NCI-H2081 (cell line): ENCODE measurements around the gene PEX14.
"Not testable (repeated sequence)": the region's sequence is repeated elsewhere in the genome, so short reads cannot be mapped to it uniquely, and the experiment has no call there.

Experiments
- DNase-seq, 2 experiments: peaks; one replicate each; lab custom pipeline; 2025; lab: John Stamatoyannopoulos, UW

Gene PEX14

DNA sequence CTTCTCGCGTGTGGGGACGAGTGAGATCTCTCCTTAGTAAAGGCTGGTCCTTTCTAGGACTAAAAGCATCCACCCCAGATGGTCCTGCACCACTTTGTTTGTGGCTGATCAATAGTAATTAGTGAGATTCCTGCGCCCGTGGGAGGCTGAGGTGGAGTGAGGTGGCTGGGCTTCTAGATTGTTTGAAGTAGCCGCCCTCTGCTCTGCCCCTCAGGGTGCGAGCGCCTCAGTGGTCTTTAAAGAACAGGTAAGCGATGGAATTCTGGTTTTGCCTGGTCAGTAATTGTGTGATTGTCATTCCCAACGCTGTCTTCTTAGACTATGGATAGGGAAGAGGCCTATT lies 20.7 kb downstream of the PEX14 start:
- DNase-seq = no peak

DNA sequence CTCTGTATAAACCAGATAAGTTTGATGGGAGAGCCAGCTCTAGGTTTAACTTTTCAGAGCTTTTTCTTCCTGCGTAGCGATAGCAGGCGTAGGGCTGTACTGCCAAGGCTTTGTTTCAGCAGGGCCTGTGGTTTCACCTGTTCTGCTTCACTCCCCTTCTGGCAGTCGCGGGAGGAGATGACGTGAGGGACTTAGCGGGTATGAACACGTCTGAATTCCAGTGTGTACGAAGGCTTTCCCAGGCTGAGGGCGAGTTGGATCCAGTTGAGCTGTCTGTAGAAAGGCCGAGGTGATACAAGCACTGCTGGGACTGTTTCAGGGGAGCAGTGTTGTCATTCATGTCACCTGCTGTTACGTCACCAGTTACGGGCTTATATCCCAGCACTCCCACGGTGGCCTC lies 21.2 kb downstream of the PEX14 start:
- DNase-seq = no peak

GRCh38 chr1:10497109-10497508 lies 22.4 kb downstream of the PEX14 start:
- DNase-seq = no peak

DNA sequence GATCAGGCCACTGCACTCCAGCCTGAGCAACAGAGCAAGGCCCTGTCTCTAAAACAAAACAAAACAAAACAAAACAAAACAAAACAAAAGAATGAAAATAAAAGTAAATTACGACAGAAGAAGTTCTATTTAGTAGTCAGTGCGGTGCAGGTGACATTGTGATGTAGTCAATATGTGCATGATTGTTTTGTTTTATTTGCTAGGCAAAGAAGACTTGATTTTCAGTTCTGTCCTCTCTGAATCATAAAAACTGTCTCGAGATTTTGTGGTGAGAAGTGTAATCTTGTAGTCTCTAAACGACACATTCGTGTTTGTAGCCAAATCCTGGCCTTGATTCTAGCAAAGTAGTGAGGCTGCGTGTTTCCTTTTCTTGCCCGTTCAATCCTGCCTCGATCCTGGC lies 23.5 kb downstream of the PEX14 start:
- DNase-seq = no peak

DNA sequence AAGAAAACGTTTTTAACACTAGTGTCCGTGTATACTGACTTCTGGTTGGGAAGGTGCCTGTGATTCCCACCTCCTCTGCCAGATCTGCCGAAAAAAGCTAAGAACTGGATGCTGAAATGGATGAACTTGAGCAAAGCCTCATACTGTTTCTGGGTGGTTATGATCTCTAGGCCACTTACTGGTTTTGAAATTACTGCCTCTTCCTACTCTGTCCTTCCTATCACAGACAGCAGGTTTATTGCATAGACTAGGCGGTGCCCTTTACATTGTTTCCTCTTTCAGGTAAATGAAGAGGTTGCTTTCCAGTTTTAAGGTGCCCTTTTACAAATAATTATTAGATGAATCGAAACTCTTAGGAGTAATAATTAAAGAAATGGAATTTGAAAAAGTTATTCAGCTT lies 27.5 kb downstream of the PEX14 start:
- DNase-seq = no peak

DNA sequence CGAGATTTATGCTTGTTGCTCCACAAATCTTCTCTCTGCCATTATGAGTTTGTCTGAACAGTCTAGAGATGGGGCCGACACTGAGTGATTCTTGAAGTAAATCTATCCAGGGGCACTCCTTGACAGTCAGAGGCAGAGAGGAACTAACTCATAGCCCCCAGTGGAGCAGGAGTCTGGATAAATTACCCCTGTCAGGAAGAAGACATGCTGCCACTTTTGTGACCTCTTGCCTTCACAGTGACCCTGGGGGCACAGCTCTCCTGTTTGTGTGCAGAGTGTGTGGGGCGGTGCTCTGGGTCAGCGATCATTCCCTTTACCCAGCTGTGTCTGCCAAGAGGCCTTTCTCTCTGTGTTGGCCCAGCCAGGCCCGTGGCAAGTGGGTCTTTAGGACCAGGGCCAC lies 29.5 kb downstream of the PEX14 start:
- no peak for DNase-seq

DNA sequence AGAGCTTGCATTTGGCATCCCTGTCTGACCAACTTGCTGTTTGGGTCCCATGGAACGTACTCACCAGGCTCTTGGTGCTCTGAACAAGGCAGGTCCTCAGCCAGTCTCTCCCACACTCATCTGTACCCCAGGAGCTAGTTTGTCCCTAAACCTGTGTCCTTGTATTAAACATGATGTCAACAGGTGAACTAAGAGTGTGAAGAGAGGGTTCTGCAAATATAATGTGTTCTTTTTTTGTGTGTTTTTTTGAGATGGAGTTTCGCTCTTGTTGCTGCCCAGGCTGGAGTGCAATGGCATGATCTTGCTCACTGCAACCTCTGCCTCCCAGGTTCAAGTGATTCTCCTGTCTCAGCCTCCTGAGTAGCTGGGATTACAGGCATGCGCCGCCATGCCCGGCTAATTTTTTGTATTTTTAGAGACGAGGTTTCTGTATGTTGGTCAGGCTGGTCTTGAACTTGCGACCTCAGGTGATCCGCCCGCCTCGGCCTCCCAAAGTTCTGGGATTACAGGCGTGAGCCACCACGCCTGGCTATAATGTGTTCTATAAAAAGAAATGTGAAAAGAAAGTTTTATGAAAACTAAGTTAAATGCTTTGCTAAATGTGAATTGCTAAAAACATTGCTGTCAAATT lies 31.4 kb downstream of the PEX14 start:
- not testable (repeated sequence) for DNase-seq

DNA sequence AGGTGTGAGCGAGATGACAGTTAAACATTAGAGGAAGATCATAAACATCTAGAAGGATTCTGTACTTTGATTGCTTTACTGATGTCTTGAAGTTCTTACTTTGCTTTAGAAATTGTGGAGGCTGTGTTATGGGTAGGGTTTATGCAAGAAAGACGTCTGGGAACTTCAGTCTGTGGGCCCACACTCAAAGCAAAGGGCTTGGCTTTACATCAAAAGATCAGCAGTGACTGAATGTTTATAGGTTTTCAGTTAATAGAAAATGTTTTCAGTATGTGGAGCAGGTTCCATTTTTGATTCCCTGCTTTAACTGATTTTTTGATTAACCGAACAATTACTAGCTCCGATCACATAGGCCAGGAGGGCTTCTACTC lies 31.9 kb downstream of the PEX14 start:
- DNase-seq = no peak

DNA sequence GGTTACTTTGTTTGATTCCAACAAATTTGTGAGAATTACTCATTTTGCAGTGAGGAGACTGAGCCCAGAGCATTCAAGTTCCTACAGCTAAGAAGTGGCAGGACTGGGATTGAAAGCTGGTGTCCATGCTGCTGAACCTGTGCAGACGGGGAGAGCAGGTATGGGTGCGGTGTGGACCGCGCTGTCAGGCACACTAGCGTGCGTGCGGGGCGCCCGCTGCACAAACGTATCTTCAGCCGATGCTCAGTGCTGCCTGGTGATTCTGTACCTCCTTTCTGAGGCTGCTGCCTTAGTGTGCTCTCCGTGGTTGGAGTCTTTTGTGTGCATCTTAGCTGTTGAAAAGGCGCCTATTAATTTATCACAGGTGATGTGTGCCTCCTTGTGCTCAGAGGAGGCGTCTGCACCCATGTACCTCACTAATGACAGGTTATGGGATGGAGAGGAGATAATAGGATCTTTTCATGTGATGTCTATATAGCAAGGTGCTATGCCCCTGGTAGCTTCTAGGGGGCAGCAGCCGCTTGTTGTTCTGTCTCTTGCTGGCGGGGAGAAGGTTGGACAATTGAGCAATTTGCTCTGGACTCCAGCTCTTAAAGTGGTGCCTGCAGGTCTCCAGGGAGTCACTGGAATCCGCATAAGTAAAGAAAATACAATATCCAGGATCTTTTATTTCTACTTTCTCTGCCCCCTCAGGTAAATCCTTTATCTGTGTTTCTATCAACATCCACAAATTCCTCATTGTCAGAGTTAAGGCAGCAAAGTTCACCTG lies 32.5 kb downstream of the PEX14 start:
- DNase-seq = peak; percentile 81 to 94

GRCh38 chr1:10508511-10508951 lies 33.8 kb downstream of the PEX14 start:
- peak; percentile 21 to 69 for DNase-seq

GRCh38 chr1:10509809-10510509 lies 35.2 kb downstream of the PEX14 start:
- DNase-seq = peak; percentile 14 to 62

DNA sequence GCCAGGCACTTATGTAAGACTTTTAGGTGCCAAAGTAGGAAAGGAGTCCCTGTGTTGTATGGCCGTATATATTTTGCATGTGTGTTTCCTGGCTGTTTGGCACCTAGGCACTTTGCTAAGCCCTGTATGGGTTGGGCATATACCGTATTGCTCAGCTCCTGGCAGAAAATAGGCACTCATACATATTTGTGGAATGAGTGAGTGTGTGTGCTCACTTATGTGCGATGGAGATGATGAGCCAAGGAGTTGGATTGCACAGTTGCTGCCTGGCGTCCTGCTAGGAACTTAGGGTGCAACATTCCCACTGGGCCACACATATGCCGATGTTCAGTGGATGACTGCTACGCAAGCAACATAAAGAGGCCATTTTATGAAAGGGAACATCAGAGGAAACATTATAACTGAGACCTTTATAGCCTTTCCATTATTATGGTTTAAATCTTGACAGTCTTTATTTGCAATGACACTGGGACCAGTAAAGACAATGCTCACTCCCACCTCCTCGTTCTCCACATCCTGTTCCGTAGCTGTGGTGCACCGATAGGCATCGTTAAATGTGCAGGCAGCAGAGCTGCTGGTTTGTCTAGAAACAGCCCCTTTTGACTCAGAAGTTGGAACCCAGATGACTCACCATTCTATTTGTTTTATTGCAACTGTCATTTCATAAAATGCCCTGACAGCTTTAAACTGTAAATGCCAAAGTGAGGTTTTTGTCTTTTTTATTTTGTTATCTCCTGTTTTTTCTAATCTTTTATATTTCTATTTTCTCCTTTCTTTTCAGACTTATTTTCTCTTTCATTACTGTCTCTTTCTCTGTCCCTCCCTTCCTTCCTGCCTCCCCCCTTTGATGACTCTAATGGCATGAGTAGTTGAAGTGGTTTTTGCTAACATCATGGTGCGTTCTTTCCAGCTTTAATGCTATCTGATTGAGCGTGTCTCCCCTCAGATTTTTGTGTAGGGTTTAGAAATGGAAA lies 36.1 kb downstream of the PEX14 start:
- DNase-seq = peak in 1 of 2 experiments; percentile 35

DNA sequence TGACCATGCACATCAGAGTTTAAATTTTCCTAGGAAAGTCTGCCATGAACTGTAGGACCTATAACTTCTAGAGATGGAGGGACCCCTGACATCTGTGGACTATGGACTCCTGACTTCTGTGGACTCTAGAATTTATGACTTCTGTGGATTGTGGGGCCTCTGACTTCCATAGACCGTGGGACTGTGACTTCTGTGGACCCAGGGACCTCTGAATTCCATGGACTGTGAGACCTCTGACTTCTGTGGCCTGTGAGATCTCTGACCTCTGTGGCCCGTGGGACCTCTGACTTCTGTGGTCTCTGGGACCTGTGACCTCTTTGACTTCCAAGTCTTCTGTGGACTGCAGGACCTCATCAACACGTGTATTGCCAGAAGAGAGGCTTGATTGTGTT lies 36.7 kb downstream of the PEX14 start:
- no peak for DNase-seq

GRCh38 chr1:10513199-10513598 lies 38.4 kb downstream of the PEX14 start:
- no peak for DNase-seq

GRCh38 chr1:10514490-10515235 lies 39.9 kb downstream of the PEX14 start:
- peak; percentile 37 to 76 for DNase-seq

DNA sequence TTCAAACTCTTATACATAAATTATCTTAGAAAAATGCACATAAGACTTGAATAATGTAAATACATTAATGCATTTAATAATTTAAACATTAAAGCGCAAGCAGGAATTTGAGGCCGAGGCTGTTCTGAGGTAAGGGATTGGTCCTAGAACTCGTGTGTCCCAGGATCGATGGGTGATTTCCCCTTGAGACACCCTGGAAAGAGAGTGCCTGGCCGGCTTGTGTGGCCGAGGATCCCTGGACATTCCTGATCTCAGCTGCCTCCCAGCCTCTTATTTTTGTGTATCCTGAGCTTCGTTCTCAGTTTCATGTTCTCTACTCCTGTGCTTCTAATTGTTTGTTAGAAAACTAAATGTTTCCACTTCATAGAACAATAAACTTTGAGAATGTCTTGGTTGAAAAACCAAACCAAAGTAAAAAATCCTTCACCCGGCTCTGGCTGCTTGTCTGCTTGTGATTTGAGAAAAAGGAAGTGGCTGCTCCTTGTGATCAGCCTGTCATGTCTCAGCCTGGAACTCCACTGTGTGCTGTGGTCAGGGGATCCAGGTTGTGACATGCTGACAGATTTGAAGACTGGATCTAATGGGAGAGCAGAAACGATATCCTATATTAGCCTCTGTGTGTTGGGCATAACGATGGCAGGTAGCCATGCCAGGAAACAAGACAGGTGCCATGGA lies 40.7 kb downstream of the PEX14 start:
- DNase-seq = no peak

DNA sequence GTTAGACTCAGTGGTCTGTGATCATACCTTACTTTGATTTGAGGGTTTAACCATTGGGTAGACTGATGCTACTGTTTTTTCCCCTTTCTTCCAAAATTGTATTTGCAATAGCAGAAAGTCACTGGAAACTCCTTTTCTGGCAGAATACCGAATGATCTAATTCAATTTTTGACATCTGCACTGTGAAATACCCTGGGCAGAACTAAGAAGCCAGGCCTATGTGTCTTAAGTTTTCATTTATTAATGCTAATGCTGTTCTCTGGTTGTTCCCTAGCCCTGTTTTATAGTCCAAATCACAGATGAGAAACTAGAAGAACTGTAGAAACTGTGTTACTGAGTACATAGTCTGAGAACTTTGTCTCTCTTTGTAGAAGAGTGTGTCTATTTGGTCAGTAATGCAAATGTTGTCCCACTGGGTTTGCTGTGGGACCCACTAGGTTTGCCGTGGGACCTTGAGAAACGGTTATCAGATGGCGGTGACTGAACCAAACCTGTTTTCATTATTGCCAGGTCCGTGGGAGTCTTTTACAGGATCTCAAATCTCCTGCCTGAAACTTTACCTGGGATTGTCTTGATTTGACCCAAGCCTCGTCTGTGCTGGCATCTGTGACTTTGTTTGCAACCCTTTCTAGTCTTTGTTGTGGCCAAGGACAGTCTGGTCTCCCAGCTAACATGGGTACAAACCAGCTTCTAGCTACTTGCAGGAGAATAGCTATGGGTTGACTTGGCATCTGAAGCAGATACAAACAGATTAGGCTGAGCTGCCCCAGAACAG lies 41.4 kb downstream of the PEX14 start:
- no peak for DNase-seq

GRCh38 chr1:10516925-10517676 lies 42.4 kb downstream of the PEX14 start:
- peak in 1 of 2 experiments; percentile 14 for DNase-seq

DNA sequence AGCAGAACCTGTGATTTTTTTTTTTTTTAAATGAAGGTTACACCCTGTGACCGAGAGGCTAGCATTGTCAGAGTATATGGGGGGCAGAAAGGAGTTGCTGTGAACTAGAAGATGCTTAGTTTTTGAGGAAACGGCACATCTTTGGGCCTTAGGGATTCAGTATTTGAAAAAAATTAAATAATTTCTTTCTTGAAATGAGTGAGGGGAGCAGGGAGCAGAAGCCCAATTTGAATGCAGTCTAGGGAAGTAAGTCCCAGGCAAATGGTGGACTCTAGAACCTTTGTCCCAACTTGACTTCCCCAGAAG lies 42.9 kb downstream of the PEX14 start:
- DNase-seq = no peak
